IMR-90 (cell line): ENCODE results near the gene KLHL28. TPM values are rescaled to one million over a fixed set of nuclear protein-coding genes. Genes with fewer than 3 reads are reported as not detected.

Source experiments
- ATAC-seq: fragments of 200-7000 bp; cut with Tn5 transposase; 2 replicates; pipeline ENCODE4 v1.9.1; 2020; ENCODE audit warnings: low read depth, mild to moderate bottlenecking, moderate library complexity
- BruUV-seq: library from RNA; stranded (reverse); fragments of 400-500 nt; replicated peaks from 2 replicates; lab custom pipeline; 2021; lab: Mats Ljungman, UMichigan
- CTCF ChIA-PET: fragments of 300-600 bp; formaldehyde crosslinking; extraction: SDS; loops from one replicate; lab custom pipeline; 2021; ENCODE audit warnings: antibody characterized with exemption; lab: Yijun Ruan, JAX
- POLR2A ChIA-PET: fragments of 300-600 bp; sonication (Branson Sonifier 250); formaldehyde crosslinking; loops from one replicate; lab custom pipeline; 2022; ENCODE audit warnings: antibody characterized with exemption; ENCODE audit not compliant: unreplicated experiment; lab: Charles Lee
- DNase-seq: peaks from one replicate; pipeline ENCODE4 v3.0.0; 2013
- H2AFZ ChIP-seq: replicated peaks from 2 replicates; pipeline ENCODE3; 2013; ENCODE audit warnings: low read length, mild to moderate bottlenecking; ENCODE audit not compliant: poor library complexity
- H2AK5ac ChIP-seq: 2 replicates; pipeline ENCODE4 v1.6.1; 2013; ENCODE audit warnings: low read depth, low read length, inconsistent platforms
- H2AK9ac ChIP-seq: replicated peaks from 2 replicates; pipeline ENCODE3; 2013; ENCODE audit warnings: mild to moderate bottlenecking, low read depth, low read length, moderate library complexity; ENCODE audit not compliant: poor library complexity
- H2BK120ac ChIP-seq: 2 replicates; pipeline ENCODE4 v1.6.1; 2013; ENCODE audit warnings: low read depth, low read length, inconsistent platforms
- H2BK15ac ChIP-seq: 3 replicates; pipeline ENCODE4 v1.6.1; 2013; ENCODE audit warnings: low read depth, low read length, inconsistent platforms
- H2BK20ac ChIP-seq: 2 replicates; pipeline ENCODE4 v1.6.1; 2013; ENCODE audit warnings: low read depth, mild to moderate bottlenecking, inconsistent platforms, low read length, moderate library complexity
- H2BK5ac ChIP-seq: 2 replicates; pipeline ENCODE4 v1.6.1; 2013; ENCODE audit warnings: mild to moderate bottlenecking, low read depth, low read length, inconsistent platforms; ENCODE audit not compliant: poor library complexity, severe bottlenecking
- H3K14ac ChIP-seq: replicated peaks from 2 replicates; pipeline ENCODE4 v1.6.1; 2013; ENCODE audit warnings: low read depth, low read length, inconsistent platforms
- H3K18ac ChIP-seq: 2 replicates; pipeline ENCODE4 v1.6.1; 2013; ENCODE audit warnings: low read depth, low read length, control low read depth
- H3K23ac ChIP-seq: 2 replicates; pipeline ENCODE4 v1.6.1; 2013; ENCODE audit warnings: low read depth, low read length, inconsistent platforms
- H3K27ac ChIP-seq: 2 replicates; pipeline ENCODE4 v1.5.1; 2013; ENCODE audit warnings: mild to moderate bottlenecking, control low read depth, low read length; ENCODE audit not compliant: insufficient read depth
- H3K27me3 ChIP-seq: 2 replicates; pipeline ENCODE4 v1.6.1; 2013; ENCODE audit warnings: low read length; ENCODE audit not compliant: control insufficient read depth, insufficient read depth
- H3K36me3 ChIP-seq: 2 replicates; pipeline ENCODE4 v1.6.1; 2013; ENCODE audit warnings: low read length, mixed read lengths; ENCODE audit not compliant: control insufficient read depth, insufficient read depth
- H3K4ac ChIP-seq: 2 replicates; pipeline ENCODE4 v1.6.1; 2013; ENCODE audit warnings: low read depth, low read length, inconsistent platforms
- H3K4me1 ChIP-seq: 2 replicates; pipeline ENCODE4 v1.6.1; 2013; ENCODE audit warnings: low read length, mixed read lengths; ENCODE audit not compliant: control insufficient read depth, insufficient read depth
- H3K4me2 ChIP-seq: 2 replicates; pipeline ENCODE4 v1.6.1; 2013; ENCODE audit warnings: low read depth, mild to moderate bottlenecking, control low read depth, low read length, moderate library complexity
- H3K4me3 ChIP-seq: 2 replicates; pipeline ENCODE4 v1.5.1; 2013; ENCODE audit warnings: low read depth, mild to moderate bottlenecking, control low read depth, low read length, moderate library complexity; ENCODE audit not compliant: insufficient read depth
- H3K56ac ChIP-seq: 2 replicates; pipeline ENCODE4 v1.6.1; 2013; ENCODE audit warnings: low read length, inconsistent platforms; ENCODE audit not compliant: insufficient read depth; ENCODE audit errors: extremely low read depth
- H3K79me1 ChIP-seq, 2 experiments: 2 replicates each; pipeline ENCODE4 v1.6.1; 2013; ENCODE audit warnings: low read length in 2 of 2, inconsistent platforms in 1 of 2, low read depth in 1 of 2
- H3K9ac ChIP-seq: 2 replicates; pipeline ENCODE4 v1.6.1; 2013; ENCODE audit warnings: low read depth, low read length, control low read depth
- H3K9me1 ChIP-seq: 2 replicates; pipeline ENCODE4 v1.6.1; 2013; ENCODE audit warnings: low read length, inconsistent platforms; ENCODE audit not compliant: insufficient read depth
- H3K9me3 ChIP-seq: 2 replicates; pipeline ENCODE4 v1.6.1; 2013; ENCODE audit warnings: low read length; ENCODE audit not compliant: control insufficient read depth, insufficient read depth
- H4K20me1 ChIP-seq: 2 replicates; pipeline ENCODE4 v1.6.1; 2013; ENCODE audit warnings: low read length, inconsistent platforms; ENCODE audit not compliant: insufficient read depth
- H4K5ac ChIP-seq: 2 replicates; pipeline ENCODE4 v1.6.1; 2013; ENCODE audit warnings: mild to moderate bottlenecking, low read depth, low read length, control low read depth
- H4K8ac ChIP-seq, 2 experiments: 2 replicates each; pipeline ENCODE4 v1.6.1; 2013; ENCODE audit warnings: low read depth in 2 of 2, low read length in 2 of 2, control low read depth in 1 of 2, inconsistent platforms in 1 of 2
- H4K91ac ChIP-seq: 2 replicates; pipeline ENCODE4 v1.6.1; 2013; ENCODE audit warnings: low read depth, low read length, inconsistent platforms; ENCODE audit not compliant: insufficient read depth
- BHLHE40 ChIP-seq: fragments of 150-350 bp; IDR thresholded peaks from 2 replicates; pipeline ENCODE4 v1.6.1; 2016; ENCODE audit warnings: mild to moderate bottlenecking, low read depth, low read length
- CEBPB ChIP-seq: IDR thresholded peaks from 2 replicates; pipeline ENCODE4 v1.6.1; 2012; ENCODE audit warnings: low read depth, low read length, improper control_type of control experiment
- CHD1 ChIP-seq: IDR thresholded peaks from 2 replicates; pipeline ENCODE4 v1.6.1; 2012; ENCODE audit warnings: low read depth, low read length, improper control_type of control experiment
- FOS ChIP-seq: fragments of 150-350 bp; IDR thresholded peaks from 2 replicates; pipeline ENCODE4 v1.6.1; 2016; ENCODE audit warnings: low read depth, low read length
- MAFK ChIP-seq: IDR thresholded peaks from 2 replicates; pipeline ENCODE4 v1.6.1; 2012; ENCODE audit warnings: low read depth, low read length, improper control_type of control experiment
- MAZ ChIP-seq: IDR thresholded peaks from 2 replicates; pipeline ENCODE4 v1.6.1; 2012; ENCODE audit warnings: low read depth, mild to moderate bottlenecking, low read length, improper control_type of control experiment, moderate library complexity, borderline replicate concordance
- MXI1 ChIP-seq: IDR thresholded peaks from 2 replicates; pipeline ENCODE4 v1.6.1; 2012; ENCODE audit warnings: low read depth, mild to moderate bottlenecking, low read length, moderate library complexity, borderline replicate concordance
- NFE2L2 ChIP-seq: fragments of 150-350 bp; IDR thresholded peaks from 2 replicates; pipeline ENCODE4 v1.6.1; 2016; ENCODE audit warnings: low read depth, mild to moderate bottlenecking, low read length
- POLR2A ChIP-seq: IDR thresholded peaks from 2 replicates; pipeline ENCODE4 v1.6.1; 2012; ENCODE audit warnings: mild to moderate bottlenecking, low read depth, low read length
- RAD21 ChIP-seq: IDR thresholded peaks from 2 replicates; pipeline ENCODE4 v1.6.1; 2012; ENCODE audit warnings: low read length, improper control_type of control experiment
- RCOR1 ChIP-seq: IDR thresholded peaks from 2 replicates; pipeline ENCODE4 v1.6.1; 2012; ENCODE audit warnings: mild to moderate bottlenecking, low read length, improper control_type of control experiment; ENCODE audit not compliant: insufficient replicate concordance
- RFX5 ChIP-seq: IDR thresholded peaks from 2 replicates; pipeline ENCODE4 v1.8.0; 2012; ENCODE audit warnings: low read depth, mild to moderate bottlenecking, low read length, moderate library complexity
- SMC3 ChIP-seq: fragments of 150-350 bp; IDR thresholded peaks from 2 replicates; pipeline ENCODE4 v1.6.1; 2016; ENCODE audit warnings: low read depth, mild to moderate bottlenecking, antibody characterized with exemption, low read length, moderate library complexity
- WGBS, 2 experiments: methylation state at CpG; one replicate each; pipeline versions ENCODE4 v1.1.5 to v1.1.7; 2013; ENCODE audit warnings: missing lambda C conversion rate in 2 of 2; ENCODE audit not compliant: insufficient read length in 1 of 2; ENCODE audit errors: extremely low coverage in 2 of 2; 5-methylcytosine and 5-hydroxymethylcytosine counted together
- dilution Hi-C: fragments of 300-500 bp; cut with HindIII; formaldehyde crosslinking; loops from one replicate; pipeline ENCODE4 v1.14.3; 2018; ENCODE audit warnings: low sequenced_read_pairs; ENCODE audit not compliant: unreplicated experiment
- in situ Hi-C: fragments of 300-500 bp; cut with MboI; formaldehyde crosslinking; loops from 3 replicates; pipeline ENCODE4 v1.14.3; 2019; ENCODE audit warnings: low sequenced_read_pairs, inconsistent platforms, mixed read lengths
- intact Hi-C: fragments of 100-400 bp; cut with micrococcal nuclease; formaldehyde crosslinking; loops from 2 replicates; pipeline ENCODE4 v1.10.0; 2022
- polyA plus RNA-seq, 3 experiments: library from polyadenylated mRNA; depleted of rRNA; stranded (reverse); fragments of >200 nt; gene quantifications; 2 replicates each; pipeline ENCODE4 v1.2.3, GENCODE V29; 2012; ENCODE audit warnings: low replicate concordance in 1 of 3
- total RNA-seq: library from RNA; depleted of rRNA; stranded (reverse); fragments of >200 nt; gene quantifications from 2 replicates; pipeline ENCODE4 v1.2.3, GENCODE V29; 2012
- TF ChIP-seq, protein P1 (sequence below): fragments of 150-350 bp; IDR thresholded peaks from 2 replicates; pipeline ENCODE4 v1.6.1; 2016; ENCODE audit warnings: low read depth, mild to moderate bottlenecking, low read length, moderate library complexity, borderline replicate concordance
- TF ChIP-seq, protein P2 (sequence below): conservative IDR thresholded peaks from 2 replicates; pipeline ENCODE4 v1.5.1; 2012; ENCODE audit warnings: mild to moderate bottlenecking, low read depth, low read length, improper control_type of control experiment

KLHL28 gene
- total and polyA plus RNA-seq, 2 of the 4 experiments (the other 2 are of a cell fraction): 2.9 to 7.7 TPM

DNA sequence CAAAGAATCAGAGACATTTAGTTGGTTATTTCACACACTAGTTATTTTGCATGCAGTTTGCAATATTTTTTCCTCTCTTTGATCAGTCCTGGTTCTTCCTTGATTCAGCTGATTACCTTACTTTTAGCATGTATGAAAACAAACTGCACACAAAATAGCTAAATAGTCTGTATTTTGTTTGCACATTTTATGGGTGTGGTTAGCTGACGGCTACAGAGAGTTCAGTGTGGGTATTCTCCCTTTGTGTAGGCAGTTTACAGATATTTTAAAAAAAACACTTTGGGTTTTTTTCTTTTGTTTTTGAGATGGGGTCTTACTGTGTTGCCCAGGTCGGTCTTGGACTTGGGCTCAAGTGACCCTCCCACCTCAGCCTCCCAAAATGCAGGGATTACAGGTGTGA lies 28.8 kb upstream of the KLHL28 start:
- H3K9me3 ChIP-seq: no peaks in the 10 kb centered on the region
- no peak overlapping the region for H4K8ac ChIP-seq
- H3K4me3 ChIP-seq: no peak overlapping the region
- H3K9me1 ChIP-seq: no peaks in the 10 kb centered on the region
- BruUV-seq: no TSS peak
- H2AK9ac ChIP-seq: no peak overlapping the region
- H4K20me1 ChIP-seq: no peaks in the 10 kb centered on the region
- intact Hi-C loops (no loop called here), in situ Hi-C loops (no loop called here), dilution Hi-C loops (no loop called here)
- H3K4me1 ChIP-seq: no peaks in the 10 kb centered on the region
- H2BK5ac ChIP-seq: no peak overlapping the region
- H3K27me3 ChIP-seq: no peaks in the 10 kb centered on the region
- H2BK120ac ChIP-seq: no peak overlapping the region
- H3K36me3 ChIP-seq: no peaks in the 10 kb centered on the region
- no peak for ATAC-seq
- H3K18ac ChIP-seq: no peak overlapping the region
- no peak overlapping the region for H4K91ac ChIP-seq
- no CpG with 5 or more reads among the region's 2 CpGs for WGBS, 2 experiments
- H3K14ac ChIP-seq: no peak overlapping the region
- peaks cover 5 to 17% of the 10 kb centered on the region in 2 experiments; a peak in 3 of 4 replicates for H3K79me1 ChIP-seq
- no peak overlapping the region for H4K5ac ChIP-seq
- H2BK15ac ChIP-seq: no peak overlapping the region
- H3K4me2 ChIP-seq: no peak overlapping the region
- H3K4ac ChIP-seq: no peak overlapping the region
- ChIA-PET CTCF (no interaction called here), POLR2A (no interaction called here)
- no peak overlapping the region for H2BK20ac ChIP-seq
- H2AK5ac ChIP-seq: no peak overlapping the region
- H3K56ac ChIP-seq: no peak overlapping the region
- DNase-seq: no peak
- no peak overlapping the region for H3K9ac ChIP-seq
- TF ChIP-seq MAZ (no peak), RFX5 (no peak), CEBPB (no peak), POLR2A (no peak), MXI1 (no peak), NFE2L2 (no peak), FOS (no peak), CHD1 (no peak), RCOR1 (no peak), RAD21 (no peak), SMC3 (no peak), BHLHE40 (no peak), MAFK (no peak)
- TF ChIP-seq, protein P1, sequence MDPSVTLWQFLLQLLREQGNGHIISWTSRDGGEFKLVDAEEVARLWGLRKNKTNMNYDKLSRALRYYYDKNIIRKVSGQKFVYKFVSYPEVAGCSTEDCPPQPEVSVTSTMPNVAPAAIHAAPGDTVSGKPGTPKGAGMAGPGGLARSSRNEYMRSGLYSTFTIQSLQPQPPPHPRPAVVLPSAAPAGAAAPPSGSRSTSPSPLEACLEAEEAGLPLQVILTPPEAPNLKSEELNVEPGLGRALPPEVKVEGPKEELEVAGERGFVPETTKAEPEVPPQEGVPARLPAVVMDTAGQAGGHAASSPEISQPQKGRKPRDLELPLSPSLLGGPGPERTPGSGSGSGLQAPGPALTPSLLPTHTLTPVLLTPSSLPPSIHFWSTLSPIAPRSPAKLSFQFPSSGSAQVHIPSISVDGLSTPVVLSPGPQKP: no peak
- TF ChIP-seq, protein P2, sequence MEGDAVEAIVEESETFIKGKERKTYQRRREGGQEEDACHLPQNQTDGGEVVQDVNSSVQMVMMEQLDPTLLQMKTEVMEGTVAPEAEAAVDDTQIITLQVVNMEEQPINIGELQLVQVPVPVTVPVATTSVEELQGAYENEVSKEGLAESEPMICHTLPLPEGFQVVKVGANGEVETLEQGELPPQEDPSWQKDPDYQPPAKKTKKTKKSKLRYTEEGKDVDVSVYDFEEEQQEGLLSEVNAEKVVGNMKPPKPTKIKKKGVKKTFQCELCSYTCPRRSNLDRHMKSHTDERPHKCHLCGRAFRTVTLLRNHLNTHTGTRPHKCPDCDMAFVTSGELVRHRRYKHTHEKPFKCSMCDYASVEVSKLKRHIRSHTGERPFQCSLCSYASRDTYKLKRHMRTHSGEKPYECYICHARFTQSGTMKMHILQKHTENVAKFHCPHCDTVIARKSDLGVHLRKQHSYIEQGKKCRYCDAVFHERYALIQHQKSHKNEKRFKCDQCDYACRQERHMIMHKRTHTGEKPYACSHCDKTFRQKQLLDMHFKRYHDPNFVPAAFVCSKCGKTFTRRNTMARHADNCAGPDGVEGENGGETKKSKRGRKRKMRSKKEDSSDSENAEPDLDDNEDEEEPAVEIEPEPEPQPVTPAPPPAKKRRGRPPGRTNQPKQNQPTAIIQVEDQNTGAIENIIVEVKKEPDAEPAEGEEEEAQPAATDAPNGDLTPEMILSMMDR: no peak
- no peak overlapping the region for H3K23ac ChIP-seq
- no peak overlapping the region for H2AFZ ChIP-seq
- H3K27ac ChIP-seq: no peak overlapping the region
